Prostate gland (tissue), 2 donors: ENCODE results near the gene FAM161B.

Source experiments
- POLR2A ChIP-seq: fragments of 450-650 bp; IDR thresholded peaks from one replicate; pipeline ENCODE4 v1.6.1; 2016; ENCODE audit warnings: antibody characterized with exemption, mild to moderate bottlenecking
- TF ChIP-seq, protein P1 (sequence below), 4 experiments: fragments of 200-600 bp in 2 of 4; fragments of 450-650 bp in 2 of 4; sonication (generic) in 2 of 4; IDR thresholded peaks; 1 replicate in 3 of 4; 2 replicates in 1 of 4; pipeline ENCODE4 v1.5.1; 2016 to 2019; ENCODE audit warnings: antibody characterized with exemption in 4 of 4, mild to moderate bottlenecking in 2 of 4, moderate library complexity in 2 of 4

DNA sequence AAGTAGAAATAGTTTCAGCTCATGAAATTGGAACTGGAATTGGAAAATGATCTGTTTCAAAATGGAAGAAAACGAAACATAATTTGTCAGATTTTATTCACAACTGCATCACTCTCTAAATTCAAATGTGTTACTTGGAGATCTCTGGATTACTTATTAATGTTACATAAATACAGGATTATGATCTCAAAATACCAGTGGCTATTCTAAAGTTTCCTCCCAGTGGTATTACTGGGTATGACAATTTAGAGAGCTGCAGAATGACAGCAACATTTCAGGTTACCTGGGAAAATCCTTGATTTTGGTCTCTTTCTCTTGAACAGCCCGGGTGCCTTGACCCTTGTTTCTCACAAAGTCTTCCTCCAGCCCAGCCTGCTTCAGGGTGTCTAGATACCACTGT, 14.2 kb downstream of the FAM161B start:
- TF ChIP-seq, protein P1, sequence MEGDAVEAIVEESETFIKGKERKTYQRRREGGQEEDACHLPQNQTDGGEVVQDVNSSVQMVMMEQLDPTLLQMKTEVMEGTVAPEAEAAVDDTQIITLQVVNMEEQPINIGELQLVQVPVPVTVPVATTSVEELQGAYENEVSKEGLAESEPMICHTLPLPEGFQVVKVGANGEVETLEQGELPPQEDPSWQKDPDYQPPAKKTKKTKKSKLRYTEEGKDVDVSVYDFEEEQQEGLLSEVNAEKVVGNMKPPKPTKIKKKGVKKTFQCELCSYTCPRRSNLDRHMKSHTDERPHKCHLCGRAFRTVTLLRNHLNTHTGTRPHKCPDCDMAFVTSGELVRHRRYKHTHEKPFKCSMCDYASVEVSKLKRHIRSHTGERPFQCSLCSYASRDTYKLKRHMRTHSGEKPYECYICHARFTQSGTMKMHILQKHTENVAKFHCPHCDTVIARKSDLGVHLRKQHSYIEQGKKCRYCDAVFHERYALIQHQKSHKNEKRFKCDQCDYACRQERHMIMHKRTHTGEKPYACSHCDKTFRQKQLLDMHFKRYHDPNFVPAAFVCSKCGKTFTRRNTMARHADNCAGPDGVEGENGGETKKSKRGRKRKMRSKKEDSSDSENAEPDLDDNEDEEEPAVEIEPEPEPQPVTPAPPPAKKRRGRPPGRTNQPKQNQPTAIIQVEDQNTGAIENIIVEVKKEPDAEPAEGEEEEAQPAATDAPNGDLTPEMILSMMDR (IDR thresholded peaks at IDR 0.05), result peak in 1 of 4 experiments; percentile 29
- TF ChIP-seq POLR2A, result no peak
